GM12878 (cell line): ENCODE data around the gene KIF2A. TPM values are rescaled to one million over a fixed set of nuclear protein-coding genes. Genes with fewer than 3 reads are reported as not detected.

Experiments used
- BCLAF1 ChIP-seq: fragments of 450-650 bp; IDR thresholded peaks from 2 replicates; pipeline ENCODE4 v1.6.1; 2017; ENCODE audit warnings: antibody characterized with exemption, mild to moderate bottlenecking, moderate library complexity
- EED ChIP-seq: sonication (generic); IDR thresholded peaks from 2 replicates; pipeline ENCODE4 v1.6.1; 2016; ENCODE audit warnings: antibody characterized with exemption, low read depth
- HDGF ChIP-seq: fragments of 450-650 bp; IDR thresholded peaks from 2 replicates; pipeline ENCODE4 v1.6.1; 2016; ENCODE audit warnings: antibody characterized with exemption
- MTA2 ChIP-seq: fragments of 450-650 bp; IDR thresholded peaks from 2 replicates; pipeline ENCODE4 v1.6.1; 2016; ENCODE audit warnings: low read depth, mild to moderate bottlenecking, moderate library complexity
- MYB ChIP-seq: fragments of 150-350 bp; IDR thresholded peaks from 2 replicates; pipeline ENCODE4 v1.6.1; 2014; ENCODE audit warnings: mild to moderate bottlenecking, low read depth, low read length, borderline replicate concordance
- PAX8 ChIP-seq: fragments of 450-650 bp; IDR thresholded peaks from 2 replicates; pipeline ENCODE4 v1.6.1; 2017; ENCODE audit warnings: mild to moderate bottlenecking, moderate library complexity
- PRDM15 ChIP-seq: fragments of 450-650 bp; formaldehyde crosslinking; IDR thresholded peaks from 2 replicates; pipeline ENCODE4 v1.4.0; 2020; ENCODE audit warnings: mild to moderate bottlenecking, moderate library complexity
- RELA ChIP-seq: fragments of 450-650 bp; IDR thresholded peaks from 2 replicates; pipeline ENCODE4 v1.8.0; 2014; ENCODE audit warnings: borderline replicate concordance; ENCODE audit not compliant: partially characterized antibody
- RFX5 ChIP-seq: IDR thresholded peaks from 2 replicates; pipeline ENCODE4 v1.6.1; 2011; ENCODE audit warnings: low read depth, low read length, improper control_type of control experiment
- RUNX3 ChIP-seq: IDR thresholded peaks from 2 replicates; pipeline ENCODE4 v1.6.1; 2012; ENCODE audit warnings: low read length, inconsistent platforms
- SMARCA5 ChIP-seq: fragments of 450-650 bp; IDR thresholded peaks from 2 replicates; pipeline ENCODE4 v1.6.1; 2017; ENCODE audit warnings: mild to moderate bottlenecking
- SMC3 ChIP-seq: IDR thresholded peaks from 2 replicates; pipeline ENCODE4 v1.6.1; 2011; ENCODE audit warnings: low read length, improper control_type of control experiment, borderline replicate concordance
- SP1 ChIP-seq: IDR thresholded peaks from one replicate; pipeline ENCODE4 v1.6.1; 2011; ENCODE audit warnings: low read depth, low read length
- TCF3 ChIP-seq: IDR thresholded peaks from 2 replicates; pipeline ENCODE4 v1.6.1; 2012; ENCODE audit warnings: low read depth, mild to moderate bottlenecking, low read length, borderline replicate concordance; ENCODE audit not compliant: insufficient read depth
- USF2 ChIP-seq: IDR thresholded peaks from 2 replicates; pipeline ENCODE4 v1.6.1; 2011; ENCODE audit warnings: low read depth, low read length, improper control_type of control experiment, borderline replicate concordance
- ZNF274 ChIP-seq: IDR thresholded peaks from one replicate; pipeline ENCODE4 v1.8.0; 2011; ENCODE audit not compliant: insufficient read length, insufficient read depth
- ZZZ3 ChIP-seq: IDR thresholded peaks from 2 replicates; pipeline ENCODE4 v1.6.1; 2011; ENCODE audit warnings: low read depth; ENCODE audit not compliant: control insufficient read depth, insufficient read length
- polyA plus RNA-seq, 11 experiments: library from polyadenylated mRNA; depleted of rRNA in 4 of 11; unstranded in 6 of 11; stranded (reverse) in 5 of 11; fragments of >200 nt; fragmentation: Nextera tagmentation in 4 of 11; fragmentation: Illumina TruSeq in 1 of 11; extraction: Ambion mirVana in 4 of 11; extraction: Trizol in 1 of 11; gene quantifications; 1 replicate in 1 of 11; 2 replicates in 10 of 11; pipeline versions ENCODE4 v1.2.1 to v1.2.3, GENCODE V29; 2011 to 2016; ENCODE audit warnings: inconsistent platforms in 2 of 11, missing spikeins in 2 of 11, low read depth in 1 of 11
- total RNA-seq, 4 experiments: library from RNA; depleted of rRNA in 3 of 4; stranded (reverse); fragments of >200 nt in 3 of 4; fragmentation: Illumina TruSeq in 1 of 4; extraction: Trizol in 1 of 4; gene quantifications; 2 replicates each; pipeline versions ENCODE4 v1.2.1 to v1.2.3, GENCODE V29; 2013 to 2021
- TF ChIP-seq, protein P1 (sequence below): fragments of 450-650 bp; IDR thresholded peaks from 2 replicates; pipeline ENCODE4 v1.6.1; 2016; ENCODE audit warnings: mild to moderate bottlenecking, moderate library complexity, borderline replicate concordance

KIF2A gene
- total and polyA plus RNA-seq, 10 of the 15 experiments (the other 5 are each of a cell fraction or from before 2014, with no cell fraction given): 35.9 to 124 (median 80.1) TPM

- peak; percentile 51 for TF ChIP-seq USF2
- no peak for TF ChIP-seq RFX5
- peak; percentile 11; the same call in 1 of the 2 replicates for TF ChIP-seq SMC3
- TF ChIP-seq TCF3: 0 out of 2 replicates have a peak, but pooled peaks have one; percentile 22
- no peak for TF ChIP-seq PAX8
- no peak for TF ChIP-seq ZZZ3
- TF ChIP-seq, protein P1, sequence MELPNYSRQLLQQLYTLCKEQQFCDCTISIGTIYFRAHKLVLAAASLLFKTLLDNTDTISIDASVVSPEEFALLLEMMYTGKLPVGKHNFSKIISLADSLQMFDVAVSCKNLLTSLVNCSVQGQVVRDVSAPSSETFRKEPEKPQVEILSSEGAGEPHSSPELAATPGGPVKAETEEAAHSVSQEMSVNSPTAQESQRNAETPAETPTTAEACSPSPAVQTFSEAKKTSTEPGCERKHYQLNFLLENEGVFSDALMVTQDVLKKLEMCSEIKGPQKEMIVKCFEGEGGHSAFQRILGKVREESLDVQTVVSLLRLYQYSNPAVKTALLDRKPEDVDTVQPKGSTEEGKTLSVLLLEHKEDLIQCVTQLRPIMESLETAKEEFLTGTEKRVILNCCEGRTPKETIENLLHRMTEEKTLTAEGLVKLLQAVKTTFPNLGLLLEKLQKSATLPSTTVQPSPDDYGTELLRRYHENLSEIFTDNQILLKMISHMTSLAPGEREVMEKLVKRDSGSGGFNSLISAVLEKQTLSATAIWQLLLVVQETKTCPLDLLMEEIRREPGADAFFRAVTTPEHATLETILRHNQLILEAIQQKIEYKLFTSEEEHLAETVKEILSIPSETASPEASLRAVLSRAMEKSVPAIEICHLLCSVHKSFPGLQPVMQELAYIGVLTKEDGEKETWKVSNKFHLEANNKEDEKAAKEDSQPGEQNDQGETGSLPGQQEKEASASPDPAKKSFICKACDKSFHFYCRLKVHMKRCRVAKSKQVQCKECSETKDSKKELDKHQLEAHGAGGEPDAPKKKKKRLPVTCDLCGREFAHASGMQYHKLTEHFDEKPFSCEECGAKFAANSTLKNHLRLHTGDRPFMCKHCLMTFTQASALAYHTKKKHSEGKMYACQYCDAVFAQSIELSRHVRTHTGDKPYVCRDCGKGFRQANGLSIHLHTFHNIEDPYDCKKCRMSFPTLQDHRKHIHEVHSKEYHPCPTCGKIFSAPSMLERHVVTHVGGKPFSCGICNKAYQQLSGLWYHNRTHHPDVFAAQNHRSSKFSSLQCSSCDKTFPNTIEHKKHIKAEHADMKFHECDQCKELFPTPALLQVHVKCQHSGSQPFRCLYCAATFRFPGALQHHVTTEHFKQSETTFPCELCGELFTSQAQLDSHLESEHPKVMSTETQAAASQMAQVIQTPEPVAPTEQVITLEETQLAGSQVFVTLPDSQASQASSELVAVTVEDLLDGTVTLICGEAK: no peak; the same call in 1 of the 2 replicates
- no peak for TF ChIP-seq SMARCA5
- no peak for TF ChIP-seq HDGF
- no peak for TF ChIP-seq MYB
- no peak for TF ChIP-seq MTA2
- TF ChIP-seq PRDM15 (CRISPR knock-in tag): no peak
- peak; percentile 38 for TF ChIP-seq RELA
- TF ChIP-seq SP1: no peak
- TF ChIP-seq RUNX3: peak; percentile 56
- TF ChIP-seq BCLAF1: no peak
- TF ChIP-seq EED: 0 out of 2 replicates have a peak, but pooled peaks have one; percentile 43
- no peak for TF ChIP-seq ZNF274
These were observed at the start of gene KIF2A (continued) for GRCh38 chr5:62305715-62306322.
